Measurements from ENCODE around the gene CEACAM18. TPM values are rescaled to one million over a fixed set of nuclear protein-coding genes. Genes with fewer than 3 reads are reported as not detected.

Gene CEACAM18
- total and polyA plus RNA-seq, 8 donors, result not detected

DNA sequence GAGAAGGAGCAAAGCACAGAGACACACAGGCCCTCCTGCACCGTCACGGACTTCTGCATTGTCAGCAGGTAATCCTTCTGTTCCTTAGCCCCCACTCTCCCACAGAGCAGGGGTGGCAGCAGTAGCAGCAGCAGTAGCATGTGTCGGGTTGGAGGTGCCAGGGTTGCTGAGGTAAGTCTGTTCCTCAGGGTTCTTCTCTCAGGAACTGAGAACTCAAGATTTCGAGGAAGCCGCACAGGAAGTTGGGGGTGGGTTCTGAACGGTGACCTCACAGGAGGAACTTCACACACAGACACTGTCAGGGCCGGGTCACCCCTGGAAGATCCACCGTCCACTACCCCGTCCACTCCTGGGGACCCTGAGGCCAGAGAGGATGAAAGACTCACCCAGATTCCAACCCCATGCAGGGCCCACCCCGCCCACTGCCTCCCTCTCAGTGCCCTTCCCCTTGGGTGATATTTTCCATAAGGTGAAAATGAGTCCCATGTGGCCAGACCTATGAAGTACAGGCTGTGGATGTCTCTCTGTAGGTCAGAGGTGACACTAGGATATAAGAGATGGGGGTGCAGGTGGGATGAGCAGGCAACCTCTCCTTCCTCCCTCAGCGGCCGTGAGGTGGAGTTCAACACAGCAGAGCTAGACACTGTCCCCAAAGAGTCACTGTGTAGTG, 23.4 kb downstream of the CEACAM18 start, which contains the start of gene SIGLEC12:
SIGLEC12 (minus strand) TSS at position 207 of the 670 bp plus-strand sequence; CDS start at position 140, 67 bp downstream.
- H3K27ac ChIP-seq, result peak within 1 kb of the TSS in 1 of 2 donors; percentile 45
- intact Hi-C loops (cut with DNase I), result no loop called here
- peaks cover 0 to 11% of the 10 kb centered on the region in 2 donors for H3K9me3 ChIP-seq
- H3K4me3 ChIP-seq, result peak within 1 kb of the TSS in 1 of 2 donors; percentile 19
- no peak for TF ChIP-seq CTCF (IDR thresholded peaks at IDR 0.05)
- DNase-seq (peak in 2 of 4 donors; percentile 78 to 86), ATAC-seq (peak; percentile 68)
- no peaks in the 10 kb centered on the region for H3K36me3 ChIP-seq
- H3K4me1 ChIP-seq, result peaks cover 0 to 21% of the 10 kb centered on the region in 2 donors
- peaks cover 0 to 6% of the 10 kb centered on the region in 2 donors for H3K27me3 ChIP-seq

- DNase-seq (no peak), ATAC-seq (peak; percentile 31)
- H3K27ac ChIP-seq, result peak overlapping the region in 1 of 2 donors; percentile 45
- H3K4me3 ChIP-seq, result no peak overlapping the region
- peaks cover 0 to 11% of the 10 kb centered on the region in 2 donors for H3K9me3 ChIP-seq
- H3K4me1 ChIP-seq, result peaks cover 0 to 34% of the 10 kb centered on the region in 2 donors
- intact Hi-C loops (cut with DNase I), result no loop called here
- no peaks in the 10 kb centered on the region for H3K36me3 ChIP-seq
- peaks cover 0 to 11% of the 10 kb centered on the region in 2 donors for H3K27me3 ChIP-seq
- TF ChIP-seq CTCF (IDR thresholded peaks at IDR 0.05), result no peak
Observed at GRCh38 chr19:51503286-51503817, 25.0 kb downstream of the CEACAM18 start.

GRCh38 chr19:51503896-51504295, 25.6 kb downstream of the CEACAM18 start:
- H3K4me3 ChIP-seq, result no peak overlapping the region
- peaks cover 0 to 11% of the 10 kb centered on the region in 2 donors for H3K9me3 ChIP-seq
- DNase-seq (no peak), ATAC-seq (no peak)
- H3K27me3 ChIP-seq, result peaks cover 0 to 16% of the 10 kb centered on the region in 2 donors
- intact Hi-C loops (cut with DNase I), result no loop called here
- peak overlapping the region in 1 of 2 donors; percentile 45 for H3K27ac ChIP-seq
- TF ChIP-seq CTCF (IDR thresholded peaks at IDR 0.05), result no peak
- H3K36me3 ChIP-seq, result no peaks in the 10 kb centered on the region
- H3K4me1 ChIP-seq, result peaks cover 0 to 38% of the 10 kb centered on the region in 2 donors

- no peak overlapping the region for H3K27ac ChIP-seq
- ATAC-seq (no peak), DNase-seq (no peak)
- no peak for TF ChIP-seq CTCF (IDR thresholded peaks at IDR 0.05)
- H3K4me1 ChIP-seq, result peaks cover 0 to 56% of the 10 kb centered on the region in 2 donors
- intact Hi-C loops (cut with DNase I), result no loop called here
- no peak overlapping the region for H3K4me3 ChIP-seq
- H3K27me3 ChIP-seq, result peaks cover 0 to 22% of the 10 kb centered on the region in 2 donors
- no peaks in the 10 kb centered on the region for H3K36me3 ChIP-seq
- H3K9me3 ChIP-seq, result peaks cover 0 to 11% of the 10 kb centered on the region in 2 donors
Observed at GRCh38 chr19:51505904-51506303, 27.6 kb downstream of the CEACAM18 start.

GRCh38 chr19:51507192-51507591, 28.9 kb downstream of the CEACAM18 start:
- Histone ChIP-seq H3K9me3 (peaks cover 0 to 11% of the 10 kb centered on the region in 2 donors), H3K27me3 (peaks cover 0 to 31% of the 10 kb centered on the region in 2 donors), H3K36me3 (no peaks in the 10 kb centered on the region), H3K4me1 (peaks cover 0 to 47% of the 10 kb centered on the region in 2 donors), H3K4me3 (no peak overlapping the region), H3K27ac (peak overlapping the region; percentile 13 to 75)
- DNase-seq (no peak), ATAC-seq (peak; percentile 65)
- intact Hi-C loops (cut with DNase I), result no loop called here
- no peak for TF ChIP-seq CTCF (IDR thresholded peaks at IDR 0.05)

Measured in left lung (tissue), 10 donors.